GM19328 (cell line): Measurements from ENCODE around the gene LRTM1.

Experiments used
- ATAC-seq: cut with Tn5 transposase; IDR thresholded peaks from one replicate; pipeline ENCODE4 v1.9.1; 2021; ENCODE audit warnings: mild to moderate bottlenecking, moderate library complexity; ENCODE audit not compliant: unreplicated experiment

The LRTM1 gene

GRCh38 chr3:54897028-54897711, 30.7 kb downstream of the LRTM1 start:
- ATAC-seq, result no peak

- ATAC-seq, result no peak
Observed at GRCh38 chr3:54895613-54896012, 32.2 kb downstream of the LRTM1 start.

GRCh38 chr3:54892168-54892567, 35.7 kb downstream of the LRTM1 start:
- ATAC-seq, result no peak

- ATAC-seq, result no peak
Observed at GRCh38 chr3:54891540-54891897, 36.3 kb downstream of the LRTM1 start.

- ATAC-seq, result no peak
Observed at GRCh38 chr3:54889731-54890130, 38.1 kb downstream of the LRTM1 start.

- no peak for ATAC-seq
Observed at GRCh38 chr3:54888873-54889272, 39.0 kb downstream of the LRTM1 start.

- ATAC-seq, result no peak
Observed at GRCh38 chr3:54888162-54888561, 39.7 kb downstream of the LRTM1 start.

GRCh38 chr3:54882129-54882833, 45.6 kb downstream of the LRTM1 start:
- no peak for ATAC-seq

GRCh38 chr3:54878145-54878544, 49.7 kb downstream of the LRTM1 start:
- ATAC-seq, result no peak

- ATAC-seq, result no peak
Observed at GRCh38 chr3:54877730-54878129, 50.1 kb downstream of the LRTM1 start.

- no peak for ATAC-seq
Observed at GRCh38 chr3:54876694-54877093, 51.2 kb downstream of the LRTM1 start.

- ATAC-seq, result no peak
Observed at GRCh38 chr3:54875596-54876268, 52.1 kb downstream of the LRTM1 start.

GRCh38 chr3:54874816-54875556, 52.9 kb downstream of the LRTM1 start:
- no peak for ATAC-seq

- ATAC-seq, result no peak
Observed at GRCh38 chr3:54873059-54874010, 54.5 kb downstream of the LRTM1 start.

- no peak for ATAC-seq
Observed at GRCh38 chr3:54871867-54872266, 56.0 kb downstream of the LRTM1 start.

- ATAC-seq, result no peak
Observed at GRCh38 chr3:54870423-54870822, 57.4 kb downstream of the LRTM1 start.
